ENCODE measurements around the gene AURKAIP1.

The AURKAIP1 gene

GRCh38 chr1:1359664-1360468 is 15.1 kb downstream of the AURKAIP1 start:
- no peak for DNase-seq

- no peak for DNase-seq
Observed at GRCh38 chr1:1359308-1359663, 15.7 kb downstream of the AURKAIP1 start.

GRCh38 chr1:1358433-1359271 is 16.4 kb downstream of the AURKAIP1 start, which contains the start of gene MXRA8:
Gene MXRA8, minus strand, starts transcription at chr1:1358555. Its CDS starts 51 bp downstream, at chr1:1358504.
- DNase-seq = no peak

- DNase-seq = no peak
Observed at GRCh38 chr1:1357871-1358432, 17.1 kb downstream of the AURKAIP1 start.

GRCh38 chr1:1356796-1357401 is 18.1 kb downstream of the AURKAIP1 start:
- DNase-seq = no peak

- DNase-seq = no peak
Observed at GRCh38 chr1:1356166-1356795, 18.7 kb downstream of the AURKAIP1 start.

GRCh38 chr1:1355416-1355815 is 19.6 kb downstream of the AURKAIP1 start:
- DNase-seq = no peak

GRCh38 chr1:1354271-1355247 is 20.4 kb downstream of the AURKAIP1 start:
- no peak for DNase-seq

GRCh38 chr1:1353389-1354151 is 21.4 kb downstream of the AURKAIP1 start:
- no peak for DNase-seq

GRCh38 chr1:1352786-1353388 is 22.1 kb downstream of the AURKAIP1 start:
- no peak for DNase-seq

GRCh38 chr1:1351511-1352427 is 23.2 kb downstream of the AURKAIP1 start:
- DNase-seq = no peak

- no peak for DNase-seq
Observed at GRCh38 chr1:1349256-1350012, 25.6 kb downstream of the AURKAIP1 start, which contains the start of gene DVL1. Gene DVL1, minus strand, starts transcription at chr1:1349418. Its CDS starts 353 bp downstream, at chr1:1349065.

- DNase-seq = no peak
Observed at GRCh38 chr1:1348420-1349255, 26.4 kb downstream of the AURKAIP1 start.

- no peak for DNase-seq
Observed at GRCh38 chr1:1347663-1348419, 27.2 kb downstream of the AURKAIP1 start.

- DNase-seq = no peak
Observed at GRCh38 chr1:1347026-1347595, 27.9 kb downstream of the AURKAIP1 start.

- DNase-seq = no peak
Observed at GRCh38 chr1:1346501-1346890, 28.5 kb downstream of the AURKAIP1 start.

Measured in SHP77 treated with DMSO at 0.1 percent for 48 hours (cell line).